ENCODE results near the gene CRB2. TPM values are rescaled to one million over a fixed set of nuclear protein-coding genes. Genes with fewer than 3 reads are reported as not detected.

CRB2 gene
- polyA plus RNA-seq, 1 experiment: not detected

DNA sequence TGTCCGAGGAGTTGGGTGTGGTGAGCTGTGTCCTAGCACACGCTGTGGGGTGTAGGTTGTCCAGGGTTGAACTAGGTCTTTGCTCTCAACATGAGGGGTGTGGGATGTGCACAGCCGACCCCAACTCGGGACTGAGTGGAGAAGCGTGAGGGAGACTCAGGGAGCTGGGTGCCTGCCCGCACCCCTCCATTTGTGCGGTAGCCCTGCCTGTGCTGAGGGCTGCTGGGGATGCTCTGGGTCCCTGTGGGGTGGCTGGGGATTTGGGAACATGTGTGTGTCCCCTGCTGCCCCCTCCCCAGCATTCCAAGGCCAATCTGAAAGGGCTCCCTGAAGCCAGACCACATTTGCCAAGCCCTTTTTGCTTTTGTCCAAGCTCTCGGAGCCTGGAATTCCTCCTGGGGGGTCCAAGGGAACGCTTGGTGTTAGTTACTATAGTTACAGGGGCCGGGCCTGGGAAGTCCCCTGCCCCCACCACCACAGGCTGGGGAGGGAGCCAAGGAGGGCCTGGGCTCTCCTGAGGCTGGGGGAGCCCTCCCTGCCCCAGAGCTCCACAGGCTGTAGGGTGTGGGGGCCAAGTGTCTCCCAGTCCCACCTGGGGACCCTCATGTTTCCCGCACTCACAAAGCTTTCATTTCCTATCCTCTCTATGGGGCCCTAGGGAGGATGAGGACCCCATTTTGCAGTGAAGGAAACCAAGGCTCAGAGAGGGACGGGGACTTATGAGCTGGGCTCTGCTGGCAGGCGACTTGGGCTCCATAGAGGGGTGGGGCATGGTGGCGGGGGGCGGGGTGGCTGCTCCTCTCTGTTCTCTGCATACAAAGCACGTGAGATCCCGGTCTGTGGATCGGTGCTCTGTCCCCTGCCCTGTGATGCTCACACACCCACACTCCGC, 1.1 kb downstream of the CRB2 start:
- DNase-seq (ENCODE audit: low read depth): no peak
- ChIA-PET CTCF (interaction anchor here (0.7 to 6.1 kb wide), 3 partner anchors 18 to 42 kb away, joined by 3 to 58 read pairs (median 4); no protein-coding TSS in a partner anchor), POLR2A (no interaction called here)
- Histone ChIP-seq H3K4me3 (ENCODE audit: low read depth, low read length) (no peak overlapping the region), H3K27me3 (ENCODE audit: control insufficient read depth, insufficient read depth, low read length) (peaks cover 23% of the 10 kb centered on the region), H3K36me3 (ENCODE audit: control insufficient read depth, insufficient read depth, low read length) (no peaks in the 10 kb centered on the region)
- TF ChIP-seq, protein P1, sequence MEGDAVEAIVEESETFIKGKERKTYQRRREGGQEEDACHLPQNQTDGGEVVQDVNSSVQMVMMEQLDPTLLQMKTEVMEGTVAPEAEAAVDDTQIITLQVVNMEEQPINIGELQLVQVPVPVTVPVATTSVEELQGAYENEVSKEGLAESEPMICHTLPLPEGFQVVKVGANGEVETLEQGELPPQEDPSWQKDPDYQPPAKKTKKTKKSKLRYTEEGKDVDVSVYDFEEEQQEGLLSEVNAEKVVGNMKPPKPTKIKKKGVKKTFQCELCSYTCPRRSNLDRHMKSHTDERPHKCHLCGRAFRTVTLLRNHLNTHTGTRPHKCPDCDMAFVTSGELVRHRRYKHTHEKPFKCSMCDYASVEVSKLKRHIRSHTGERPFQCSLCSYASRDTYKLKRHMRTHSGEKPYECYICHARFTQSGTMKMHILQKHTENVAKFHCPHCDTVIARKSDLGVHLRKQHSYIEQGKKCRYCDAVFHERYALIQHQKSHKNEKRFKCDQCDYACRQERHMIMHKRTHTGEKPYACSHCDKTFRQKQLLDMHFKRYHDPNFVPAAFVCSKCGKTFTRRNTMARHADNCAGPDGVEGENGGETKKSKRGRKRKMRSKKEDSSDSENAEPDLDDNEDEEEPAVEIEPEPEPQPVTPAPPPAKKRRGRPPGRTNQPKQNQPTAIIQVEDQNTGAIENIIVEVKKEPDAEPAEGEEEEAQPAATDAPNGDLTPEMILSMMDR (IDR thresholded peaks at IDR 0.05; ENCODE audit: insufficient read depth, low read depth, low read length): no peak

DNA sequence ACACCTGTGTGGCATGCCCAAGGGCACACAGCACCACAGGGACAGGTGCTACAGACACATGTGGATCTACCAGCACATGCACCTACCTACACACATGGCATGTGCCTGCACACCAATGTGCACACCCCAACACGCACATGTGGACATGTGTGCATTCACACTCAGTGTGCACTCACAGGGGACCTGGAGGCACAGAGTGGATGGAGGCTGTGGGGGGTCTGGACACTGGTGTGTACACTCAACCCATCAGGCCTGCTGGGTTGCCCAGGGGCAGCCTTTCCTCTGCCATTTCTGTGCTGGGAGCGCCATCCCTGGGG, 1.7 kb downstream of the CRB2 start:
- TF ChIP-seq, protein P1 (IDR thresholded peaks at IDR 0.05; ENCODE audit: insufficient read depth, low read depth, low read length): no peak

DNA sequence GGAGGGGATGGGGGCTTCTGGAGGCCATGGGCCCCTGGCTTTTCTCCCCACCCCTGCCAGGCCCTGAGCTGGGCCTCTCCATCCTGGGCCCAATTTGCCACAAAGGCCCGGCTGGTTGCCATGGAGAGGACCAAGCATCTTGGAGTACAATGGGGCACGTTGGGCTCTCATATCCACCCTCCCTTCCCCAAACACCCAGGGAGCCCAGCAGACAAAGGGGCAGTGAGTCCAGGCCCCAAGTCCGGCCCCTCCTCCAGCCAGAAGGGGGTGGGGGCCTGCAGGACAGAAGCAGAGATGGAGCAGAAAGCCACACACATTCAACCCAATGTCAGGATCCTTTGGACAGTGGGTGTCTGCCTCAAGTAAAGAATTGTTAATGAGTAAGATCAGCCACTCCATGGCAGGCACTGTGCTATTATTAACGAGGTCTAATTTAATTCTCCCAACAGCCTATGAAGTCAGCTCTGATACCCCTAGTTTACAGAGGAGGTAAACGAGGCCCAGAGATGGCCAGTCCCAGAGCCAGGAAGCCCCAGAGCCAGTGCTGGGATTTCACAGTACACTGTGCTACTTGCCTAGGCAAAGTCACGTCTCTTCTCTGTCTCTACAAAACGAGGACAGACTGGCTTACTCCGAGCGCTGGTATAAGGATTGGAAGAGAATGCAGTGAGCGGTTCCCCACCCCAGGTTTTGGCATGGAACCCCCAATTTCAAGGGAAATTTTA, 2.3 kb downstream of the CRB2 start:
- ChIA-PET POLR2A (no interaction called here), CTCF (interaction anchor here (4.2 kb wide), 1 partner anchor 9 kb away, joined by 22 read pairs; no protein-coding TSS in a partner anchor)
- Histone ChIP-seq H3K4me3 (ENCODE audit: low read depth, low read length) (no peak overlapping the region), H3K36me3 (ENCODE audit: control insufficient read depth, insufficient read depth, low read length) (no peaks in the 10 kb centered on the region), H3K27me3 (ENCODE audit: control insufficient read depth, insufficient read depth, low read length) (peaks cover 23% of the 10 kb centered on the region)
- TF ChIP-seq, protein P1 (IDR thresholded peaks at IDR 0.05; ENCODE audit: insufficient read depth, low read depth, low read length): no peak
- no peak for DNase-seq (ENCODE audit: low read depth)

More for the DNA sequence above, 1.7 kb downstream of the CRB2 start:
- H3K4me3 ChIP-seq (ENCODE audit: low read depth, low read length): no peak overlapping the region
- no peaks in the 10 kb centered on the region for H3K36me3 ChIP-seq (ENCODE audit: control insufficient read depth, insufficient read depth, low read length)
- ChIA-PET CTCF (interaction anchor here (6.1 kb wide), 1 partner anchor 29 kb away, joined by 58 read pairs; no protein-coding TSS in a partner anchor), POLR2A (no interaction called here)
- H3K27me3 ChIP-seq (ENCODE audit: control insufficient read depth, insufficient read depth, low read length): peaks cover 26% of the 10 kb centered on the region
- DNase-seq (ENCODE audit: low read depth): no peak

DNA sequence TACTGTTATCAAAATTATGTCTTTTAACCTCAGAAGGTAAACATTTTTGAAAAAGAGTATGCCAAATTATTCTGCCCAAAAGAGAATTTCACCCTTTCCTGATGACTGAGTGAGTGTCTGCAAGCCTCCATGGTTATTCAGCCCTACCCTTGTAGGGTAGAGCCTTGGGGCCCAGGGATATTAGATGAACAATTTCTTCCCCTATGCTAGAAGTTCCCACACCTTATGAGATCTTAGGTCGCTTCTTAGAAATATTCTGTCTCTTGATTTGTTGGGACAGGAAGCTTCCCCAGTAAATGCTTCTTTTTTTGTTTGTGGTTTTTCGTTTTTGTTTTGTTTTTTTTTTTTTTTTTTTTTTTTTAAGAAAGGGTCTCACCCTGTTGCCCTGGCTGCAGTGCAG, 3.1 kb downstream of the CRB2 start:
- no peak for DNase-seq (ENCODE audit: low read depth)
- peaks cover 17% of the 10 kb centered on the region for H3K27me3 ChIP-seq (ENCODE audit: control insufficient read depth, insufficient read depth, low read length)
- TF ChIP-seq, protein P1 (IDR thresholded peaks at IDR 0.05; ENCODE audit: insufficient read depth, low read depth, low read length): no peak
- CTCF ChIA-PET: interaction anchor here (1.0 to 4.2 kb wide), 3 partner anchors 10 to 25 kb away, joined by 3 to 22 read pairs (median 3); no protein-coding TSS in a partner anchor
- POLR2A ChIA-PET: no interaction called here
- no peaks in the 10 kb centered on the region for H3K36me3 ChIP-seq (ENCODE audit: control insufficient read depth, insufficient read depth, low read length)
- H3K4me3 ChIP-seq (ENCODE audit: low read depth, low read length): no peak overlapping the region

DNA sequence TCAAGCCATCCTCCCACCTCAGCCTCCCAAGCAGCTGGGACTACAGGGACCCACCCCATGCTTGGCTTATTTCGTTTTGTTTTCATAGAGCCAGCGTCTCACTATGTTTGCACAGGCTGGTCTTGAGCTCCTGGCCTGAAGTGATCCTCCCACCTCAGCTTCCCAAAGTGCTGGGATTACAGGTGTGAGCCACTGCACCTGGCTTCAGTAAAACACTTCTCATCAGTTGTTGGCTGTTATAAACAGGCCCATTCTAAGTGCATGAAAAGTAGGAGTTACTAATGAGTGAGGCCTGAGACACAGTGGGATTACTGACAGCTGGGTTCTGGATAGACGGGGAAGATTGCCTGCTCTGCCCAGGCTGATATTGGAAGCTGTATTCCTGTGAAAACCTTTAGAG, 3.5 kb downstream of the CRB2 start:
- Histone ChIP-seq H3K27me3 (ENCODE audit: control insufficient read depth, insufficient read depth, low read length) (peaks cover 15% of the 10 kb centered on the region), H3K4me3 (ENCODE audit: low read depth, low read length) (no peak overlapping the region), H3K36me3 (ENCODE audit: control insufficient read depth, insufficient read depth, low read length) (no peaks in the 10 kb centered on the region)
- TF ChIP-seq, protein P1 (IDR thresholded peaks at IDR 0.05; ENCODE audit: insufficient read depth, low read depth, low read length): no peak
- no peak for DNase-seq (ENCODE audit: low read depth)
- ChIA-PET CTCF (interaction anchor here (1.0 to 4.2 kb wide), 3 partner anchors 10 to 25 kb away, joined by 3 to 22 read pairs (median 3); no protein-coding TSS in a partner anchor), POLR2A (no interaction called here)
